ENCODE data around the gene TNFRSF17.
"Not testable (repeated sequence)": the region's sequence is repeated elsewhere in the genome, so short reads cannot be mapped to it uniquely, and the experiment has no call there.

The TNFRSF17 gene

DNA sequence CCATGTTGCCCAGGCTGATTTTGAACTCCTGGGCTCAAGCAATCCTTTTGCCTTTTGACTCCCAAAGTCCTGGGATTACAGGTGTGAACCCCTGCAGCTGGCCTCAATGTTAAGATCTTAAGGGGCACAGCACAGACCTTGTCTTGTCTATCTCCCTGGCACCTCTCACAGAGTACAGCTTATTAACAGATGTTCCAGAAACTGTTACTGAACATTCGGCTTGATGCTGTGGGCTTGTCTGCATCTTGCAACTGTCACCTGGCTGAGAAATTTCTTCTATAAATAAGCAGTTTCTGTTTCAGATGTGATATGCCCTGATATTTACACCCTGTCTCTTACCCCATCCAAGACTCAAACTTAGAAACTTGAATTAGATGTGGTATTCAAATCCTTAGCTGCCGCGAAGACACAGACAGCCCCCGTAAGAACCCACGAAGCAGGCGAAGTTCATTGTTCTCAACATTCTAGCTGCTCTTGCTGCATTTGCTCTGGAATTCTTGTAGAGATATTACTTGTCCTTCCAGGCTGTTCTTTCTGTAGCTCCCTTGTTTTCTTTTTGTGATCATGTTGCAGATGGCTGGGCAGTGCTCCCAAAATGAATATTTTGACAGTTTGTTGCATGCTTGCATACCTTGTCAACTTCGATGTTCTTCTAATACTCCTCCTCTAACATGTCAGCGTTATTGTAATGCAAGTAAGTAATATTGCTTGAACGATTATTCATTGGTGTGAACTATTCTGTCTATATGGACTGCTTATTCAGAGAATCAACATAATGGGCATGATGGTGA is at the start of gene TNFRSF17:
TSS of gene TNFRSF17 (plus strand) at position 450 of the 791 bp plus-strand sequence. CDS start at position 565, 115 bp downstream.
- DNase-seq (ENCODE audit: low read depth) = no peak
- TF ChIP-seq, protein P1, sequence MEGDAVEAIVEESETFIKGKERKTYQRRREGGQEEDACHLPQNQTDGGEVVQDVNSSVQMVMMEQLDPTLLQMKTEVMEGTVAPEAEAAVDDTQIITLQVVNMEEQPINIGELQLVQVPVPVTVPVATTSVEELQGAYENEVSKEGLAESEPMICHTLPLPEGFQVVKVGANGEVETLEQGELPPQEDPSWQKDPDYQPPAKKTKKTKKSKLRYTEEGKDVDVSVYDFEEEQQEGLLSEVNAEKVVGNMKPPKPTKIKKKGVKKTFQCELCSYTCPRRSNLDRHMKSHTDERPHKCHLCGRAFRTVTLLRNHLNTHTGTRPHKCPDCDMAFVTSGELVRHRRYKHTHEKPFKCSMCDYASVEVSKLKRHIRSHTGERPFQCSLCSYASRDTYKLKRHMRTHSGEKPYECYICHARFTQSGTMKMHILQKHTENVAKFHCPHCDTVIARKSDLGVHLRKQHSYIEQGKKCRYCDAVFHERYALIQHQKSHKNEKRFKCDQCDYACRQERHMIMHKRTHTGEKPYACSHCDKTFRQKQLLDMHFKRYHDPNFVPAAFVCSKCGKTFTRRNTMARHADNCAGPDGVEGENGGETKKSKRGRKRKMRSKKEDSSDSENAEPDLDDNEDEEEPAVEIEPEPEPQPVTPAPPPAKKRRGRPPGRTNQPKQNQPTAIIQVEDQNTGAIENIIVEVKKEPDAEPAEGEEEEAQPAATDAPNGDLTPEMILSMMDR (conservative IDR thresholded peaks at IDR 0.05; ENCODE audit: low read depth, low read length) = no peak
- H3K4me3 ChIP-seq (ENCODE audit: low read length) = no peak within 1 kb of the TSS

GRCh38 chr16:11915644-11916523 is 49.1 kb upstream of the TNFRSF17 start, which contains the start of gene GSPT1:
Gene GSPT1 (minus strand): TSS chr16:11915956. CDS start chr16:11915720, 236 bp downstream.
- peak; percentile 94 for DNase-seq (ENCODE audit: low read depth)
- TF ChIP-seq, protein P1 (conservative IDR thresholded peaks at IDR 0.05; ENCODE audit: low read depth, low read length) = no peak
- peak within 1 kb of the TSS; percentile 83 for H3K4me3 ChIP-seq (ENCODE audit: low read length)

DNA sequence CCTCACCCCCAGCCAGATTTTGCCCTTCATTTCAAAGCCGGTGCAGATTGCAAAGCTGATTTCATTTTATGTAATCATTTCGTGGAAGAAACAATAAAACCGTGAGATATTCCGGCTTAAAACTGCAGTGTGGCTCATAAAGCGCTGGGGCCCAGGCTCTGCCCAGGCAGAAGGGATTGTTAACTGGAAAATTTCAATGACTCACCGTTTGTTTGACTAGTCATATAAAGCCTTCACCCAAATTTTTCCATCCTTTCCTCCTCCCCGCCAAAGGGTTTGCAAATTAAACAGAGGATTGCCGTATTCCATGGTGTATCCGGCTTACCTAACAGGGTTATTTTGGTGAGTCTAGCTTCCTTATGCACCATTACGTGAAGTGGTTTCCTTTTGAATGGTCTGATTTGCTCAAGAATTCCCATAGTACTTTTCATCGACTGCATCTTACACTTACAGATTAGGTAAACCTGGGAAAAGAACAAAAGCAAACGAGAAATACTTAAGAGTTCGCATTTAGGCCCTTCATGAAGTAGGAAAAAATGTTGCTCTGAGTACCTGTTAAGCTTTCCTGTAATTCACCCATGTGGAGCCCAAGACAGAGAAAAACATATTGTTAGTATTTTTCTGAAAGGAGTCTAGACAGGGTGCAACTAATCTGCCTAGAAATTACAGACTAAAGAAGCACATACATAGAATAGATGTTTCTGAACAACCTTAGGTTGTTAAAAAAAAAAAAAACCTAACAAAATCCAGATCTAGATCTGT is 48.3 kb upstream of the TNFRSF17 start:
- peak; percentile 39 for DNase-seq (ENCODE audit: low read depth)
- peak overlapping the region; percentile 71 for H3K4me3 ChIP-seq (ENCODE audit: low read length)
- TF ChIP-seq, protein P1 (conservative IDR thresholded peaks at IDR 0.05; ENCODE audit: low read depth, low read length) = no peak

- not testable (repeated sequence) for H3K4me3 ChIP-seq (ENCODE audit: low read length); DNase-seq (ENCODE audit: low read depth)
These were observed 41.0 kb upstream of the TNFRSF17 start for GRCh38 chr16:11924046-11924445.

DNA sequence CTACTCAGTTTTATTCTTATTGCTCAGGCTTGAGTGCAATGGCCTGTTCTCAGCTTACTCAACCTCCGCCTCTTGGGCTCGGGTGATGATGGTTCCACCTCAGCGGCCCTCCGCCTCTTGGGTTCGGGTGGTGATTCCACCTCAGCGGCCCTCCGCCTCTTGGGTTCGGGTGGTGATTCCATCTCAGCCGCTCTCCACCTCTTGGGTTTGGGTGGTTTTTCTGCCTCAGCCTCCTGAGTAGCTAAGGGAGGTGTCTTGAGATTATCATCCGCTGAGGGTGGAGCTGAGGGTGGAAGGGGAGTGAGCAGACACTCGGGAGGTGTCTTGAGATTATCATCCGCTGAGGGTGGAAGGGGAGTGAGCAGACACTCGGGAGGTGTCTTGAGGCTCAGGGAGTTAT is 37.7 kb upstream of the TNFRSF17 start:
- H3K4me3 ChIP-seq (ENCODE audit: low read length); DNase-seq (ENCODE audit: low read depth): not testable (repeated sequence)

GRCh38 chr16:11941945-11942344 is 23.1 kb upstream of the TNFRSF17 start, which contains the start of gene NPIPB2:
Gene NPIPB2 (minus strand): TSS chr16:11942045. CDS start chr16:11942045, 0 bp downstream.
- H3K4me3 ChIP-seq (ENCODE audit: low read length); DNase-seq (ENCODE audit: low read depth): not testable (repeated sequence)

DNA sequence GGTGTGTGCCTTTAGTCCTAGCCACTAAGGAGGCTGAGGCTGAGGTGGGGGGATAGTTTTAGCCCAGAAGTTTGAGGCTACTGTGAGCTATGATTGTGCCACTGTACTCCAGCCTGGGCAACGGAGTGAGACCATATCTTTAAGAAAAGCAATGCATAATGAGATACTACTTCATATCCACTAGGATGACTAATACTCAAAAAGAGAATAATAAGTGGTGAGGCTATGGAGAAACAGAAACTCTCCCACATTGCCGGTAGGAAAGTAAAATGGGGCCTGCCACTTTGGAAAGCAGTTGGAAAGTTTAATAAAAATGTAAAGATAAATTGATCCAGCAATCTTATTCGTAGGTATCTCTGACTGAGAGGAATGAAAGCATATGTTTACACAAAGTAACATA is 18.6 kb upstream of the TNFRSF17 start:
- TF ChIP-seq, protein P1 (conservative IDR thresholded peaks at IDR 0.05; ENCODE audit: low read depth, low read length) = no peak
- no peak for DNase-seq (ENCODE audit: low read depth)
- H3K4me3 ChIP-seq (ENCODE audit: low read length) = no peak overlapping the region

DNA sequence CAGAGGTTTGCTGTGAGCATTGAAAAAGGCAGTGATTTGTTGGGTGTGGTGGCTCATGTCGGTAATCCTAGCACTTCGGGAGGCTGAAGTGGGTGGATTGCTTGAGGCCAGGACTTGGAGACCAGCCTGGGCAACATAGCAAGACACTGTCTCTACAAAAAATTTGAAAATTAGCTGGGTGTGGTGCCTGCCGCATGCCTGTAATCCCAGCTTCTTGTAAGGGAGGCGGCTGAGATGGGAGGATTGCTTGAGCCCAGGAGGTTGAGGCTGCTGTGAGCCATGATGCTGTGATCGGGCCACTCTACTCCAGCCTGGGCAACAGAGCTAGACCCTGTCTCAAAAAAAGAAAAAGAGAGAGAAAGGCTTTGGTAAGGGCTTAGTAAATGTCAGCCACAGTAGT is 16.2 kb upstream of the TNFRSF17 start:
- TF ChIP-seq, protein P1 (conservative IDR thresholded peaks at IDR 0.05; ENCODE audit: low read depth, low read length) = no peak
- no peak for DNase-seq (ENCODE audit: low read depth)

More for the DNA sequence above, 16.2 kb upstream of the TNFRSF17 start:
- no peak overlapping the region for H3K4me3 ChIP-seq (ENCODE audit: low read length)
